Measurements from ENCODE around the gene ATF5. TPM values are rescaled to one million over a fixed set of nuclear protein-coding genes. Genes with fewer than 3 reads are reported as not detected.
"Not testable (repeated sequence)": the region's sequence is repeated elsewhere in the genome, so short reads cannot be mapped to it uniquely, and the experiment has no call there.

ATF5 gene
- total RNA-seq, 2 donors from 2014 or later, result 7.4 to 12.0 TPM

DNA sequence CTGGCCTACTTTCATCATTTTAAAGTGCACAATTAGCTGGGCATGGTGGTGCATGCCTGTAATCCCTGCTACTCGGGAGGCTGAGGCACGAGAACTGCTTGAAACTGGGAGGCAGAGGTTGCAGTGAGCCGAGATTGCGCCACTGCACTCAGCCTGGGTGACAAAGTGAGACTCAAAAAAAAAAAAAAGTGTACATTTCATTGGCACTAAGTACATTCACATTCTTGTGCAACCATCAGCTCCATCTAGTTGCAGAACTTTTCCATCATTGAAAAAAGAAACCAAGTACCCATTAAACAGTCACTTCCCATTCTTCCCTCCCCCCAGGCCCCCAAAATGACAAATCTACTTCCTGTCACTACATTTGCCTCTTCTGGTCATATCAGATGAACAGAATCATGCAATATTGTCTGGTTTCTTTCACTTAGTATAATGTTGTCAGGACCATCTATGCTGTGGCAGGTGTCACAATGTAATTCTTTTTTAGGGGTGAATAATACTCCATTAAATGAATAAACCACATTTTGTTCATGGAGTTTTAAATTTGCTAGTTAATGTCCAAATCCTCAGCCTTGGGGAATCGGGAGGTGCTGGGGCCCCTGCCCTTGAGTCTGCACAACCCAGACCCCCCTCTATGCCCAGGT is 39.4 kb downstream of the ATF5 start:
- TF ChIP-seq CTCF (conservative IDR thresholded peaks at IDR 0.05), result no peak
- H3K27me3 Mint-ChIP-seq (ENCODE audit: insufficient read depth), result peaks cover 6% of the 10 kb centered on the region
- Histone ChIP-seq H3K4me3 (ENCODE audit: low read length) (no peak overlapping the region), H3K36me3 (ENCODE audit: control insufficient read depth, insufficient read depth, low read length) (no peaks in the 10 kb centered on the region), H3K9me3 (ENCODE audit: control insufficient read depth, low read length) (no peaks in the 10 kb centered on the region), H3K27ac (ENCODE audit: low read depth, low read length) (no peak overlapping the region), H3K9ac (ENCODE audit: extremely low read depth, low read length, poor library complexity, severe bottlenecking) (no peak overlapping the region), H3K27me3 (ENCODE audit: control insufficient read depth, insufficient read depth, low read length, poor library complexity, severe bottlenecking) (no peaks in the 10 kb centered on the region), H3K4me1 (ENCODE audit: control insufficient read depth, insufficient read depth, low read length) (no peaks in the 10 kb centered on the region)
- H3K36me3 Mint-ChIP-seq (ENCODE audit: low read depth), result no peaks in the 10 kb centered on the region
- WGBS, 2 experiments (ENCODE audit: insufficient coverage in 1 of 2, insufficient read length in 1 of 2), result 83 to 94% methylated on average over 5 of the region's 5 CpGs
- H3K9me3 Mint-ChIP-seq, result peaks cover 10% of the 10 kb centered on the region
- H3K4me1 Mint-ChIP-seq, result no peaks in the 10 kb centered on the region
- no peak for DNase-seq
- no peak overlapping the region for H3K4me3 Mint-ChIP-seq
- no peak overlapping the region for H3K27ac Mint-ChIP-seq

DNA sequence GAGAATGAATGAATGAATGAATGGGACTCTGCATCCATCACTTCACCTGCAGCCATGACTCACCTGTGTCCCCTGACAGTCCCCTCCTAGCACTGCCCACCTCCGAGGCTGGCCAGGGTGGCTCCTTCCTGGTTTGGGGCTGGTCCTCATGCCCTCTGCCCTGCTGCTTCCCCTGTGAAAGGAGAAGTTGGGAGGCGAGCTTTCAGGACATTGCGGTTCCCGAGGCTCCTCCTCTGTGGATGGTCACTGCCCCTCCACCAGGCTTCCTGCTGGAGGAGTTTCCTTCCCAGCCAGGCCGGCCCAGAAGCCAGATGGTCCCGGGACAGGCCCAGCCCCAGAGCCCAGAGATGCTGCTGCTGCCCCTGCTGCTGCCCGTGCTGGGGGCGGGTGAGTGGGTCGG is 40.4 kb downstream of the ATF5 start:
- H3K4me3 Mint-ChIP-seq; H3K27me3 Mint-ChIP-seq (ENCODE audit: insufficient read depth); H3K4me1 Mint-ChIP-seq; H3K27me3 ChIP-seq (ENCODE audit: control insufficient read depth, insufficient read depth, low read length, poor library complexity, severe bottlenecking); H3K4me1 ChIP-seq (ENCODE audit: control insufficient read depth, insufficient read depth, low read length); H3K36me3 ChIP-seq (ENCODE audit: control insufficient read depth, insufficient read depth, low read length); H3K27ac ChIP-seq (ENCODE audit: low read depth, low read length); H3K9me3 Mint-ChIP-seq; H3K9me3 ChIP-seq (ENCODE audit: control insufficient read depth, low read length); H3K36me3 Mint-ChIP-seq (ENCODE audit: low read depth); DNase-seq; H3K4me3 ChIP-seq (ENCODE audit: low read length); H3K27ac Mint-ChIP-seq; H3K9ac ChIP-seq (ENCODE audit: extremely low read depth, low read length, poor library complexity, severe bottlenecking): not testable (repeated sequence)
- WGBS, 2 experiments (ENCODE audit: insufficient coverage in 1 of 2, insufficient read length in 1 of 2), result 88% methylated on average over 3 of the region's 9 CpGs; no CpG with 5 or more reads in 1 of the 2 experiments

- Mint-ChIP-seq H3K36me3 (ENCODE audit: low read depth) (peaks cover 8% of the 10 kb centered on the region), H3K4me3 (no peak overlapping the region), H3K4me1 (no peaks in the 10 kb centered on the region), H3K27me3 (ENCODE audit: insufficient read depth) (peaks cover 6% of the 10 kb centered on the region), H3K27ac (no peak overlapping the region), H3K9me3 (no peaks in the 10 kb centered on the region)
- no peak overlapping the region for H3K4me3 ChIP-seq (ENCODE audit: low read length)
- WGBS, 2 experiments (ENCODE audit: insufficient coverage in 1 of 2, insufficient read length in 1 of 2), result 80 to 90% methylated on average over 6 to 12 of the region's 12 CpGs
- no peak for DNase-seq
- no peak overlapping the region for H3K27ac ChIP-seq (ENCODE audit: low read depth, low read length)
- H3K36me3 ChIP-seq (ENCODE audit: control insufficient read depth, insufficient read depth, low read length), result peaks cover 5% of the 10 kb centered on the region
- TF ChIP-seq CTCF (conservative IDR thresholded peaks at IDR 0.05), result no peak
- no peaks in the 10 kb centered on the region for H3K4me1 ChIP-seq (ENCODE audit: control insufficient read depth, insufficient read depth, low read length)
- no peak overlapping the region for H3K9ac ChIP-seq (ENCODE audit: extremely low read depth, low read length, poor library complexity, severe bottlenecking)
- H3K27me3 ChIP-seq (ENCODE audit: control insufficient read depth, insufficient read depth, low read length, poor library complexity, severe bottlenecking), result no peaks in the 10 kb centered on the region
- no peaks in the 10 kb centered on the region for H3K9me3 ChIP-seq (ENCODE audit: control insufficient read depth, low read length)
Measured at GRCh38 chr19:49971991-49972411, 43.0 kb downstream of the ATF5 start.

- no peaks in the 10 kb centered on the region for H3K9me3 Mint-ChIP-seq
- Histone ChIP-seq H3K27me3 (ENCODE audit: control insufficient read depth, insufficient read depth, low read length, poor library complexity, severe bottlenecking) (no peaks in the 10 kb centered on the region), H3K9me3 (ENCODE audit: control insufficient read depth, low read length) (no peaks in the 10 kb centered on the region), H3K27ac (ENCODE audit: low read depth, low read length) (no peak overlapping the region), H3K36me3 (ENCODE audit: control insufficient read depth, insufficient read depth, low read length) (peaks cover 5% of the 10 kb centered on the region), H3K4me1 (ENCODE audit: control insufficient read depth, insufficient read depth, low read length) (no peaks in the 10 kb centered on the region), H3K9ac (ENCODE audit: extremely low read depth, low read length, poor library complexity, severe bottlenecking) (no peak overlapping the region), H3K4me3 (ENCODE audit: low read length) (no peak overlapping the region)
- peaks cover 10% of the 10 kb centered on the region for H3K36me3 Mint-ChIP-seq (ENCODE audit: low read depth)
- DNase-seq, result no peak
- H3K4me3 Mint-ChIP-seq, result no peak overlapping the region
- no peak for TF ChIP-seq CTCF (conservative IDR thresholded peaks at IDR 0.05)
- WGBS, 2 experiments (ENCODE audit: insufficient coverage in 1 of 2, insufficient read length in 1 of 2), result 90 to 100% methylated on average over 1 to 6 of the region's 6 CpGs
- H3K27ac Mint-ChIP-seq, result no peak overlapping the region
- no peaks in the 10 kb centered on the region for H3K4me1 Mint-ChIP-seq
- H3K27me3 Mint-ChIP-seq (ENCODE audit: insufficient read depth), result peaks cover 6% of the 10 kb centered on the region
Measured at GRCh38 chr19:49972841-49973240, 43.8 kb downstream of the ATF5 start.

All from endodermal cell (in vitro differentiated cells).